HepG2 (cell line): ENCODE data around the gene NPFFR1. TPM values are rescaled to one million over a fixed set of nuclear protein-coding genes. Genes with fewer than 3 reads are reported as not detected.

ENCODE experiments used
- ATAC-seq: fragments of 200-7000 bp; cut with Tn5 transposase; 3 replicates; pipeline ENCODE4 v1.9.1; 2020; ENCODE audit warnings: mild to moderate bottlenecking, moderate library complexity
- BruUV-seq: library from RNA; stranded (reverse); fragments of 400-500 nt; replicated peaks from 2 replicates; lab custom pipeline; 2021; lab: Mats Ljungman, UMichigan
- CTCF ChIA-PET: fragments of 300-600 bp; formaldehyde crosslinking; extraction: SDS; loops from one replicate; lab custom pipeline; 2021; ENCODE audit warnings: low total read pairs, inconsistent platforms, low intra/inter-chr PET ratio; lab: Yijun Ruan, JAX
- POLR2A ChIA-PET: fragments of 350-600 bp; sonication (Branson Sonifier 250); formaldehyde crosslinking; loops from one replicate; lab custom pipeline; 2020; ENCODE audit warnings: antibody characterized with exemption, inconsistent platforms; lab: Yijun Ruan, JAX
- DNase-seq: peaks from one replicate; pipeline ENCODE4 v3.0.0-alpha.2; 2015; ENCODE audit warnings: low spot score
- FAIRE-seq: peaks from 3 replicates; lab custom pipeline; 2011; peaks lifted over from hg19 to GRCh38; lab: Jason Lieb, UNC
- H2AFZ ChIP-seq: one replicate; pipeline ENCODE4 v1.6.1; 2011; ENCODE audit warnings: low read length, inconsistent platforms
- H3K27ac ChIP-seq: fragments of 300-600 bp; 3 replicates; pipeline ENCODE4 v1.8.0; 2011; ENCODE audit warnings: mixed run types, mild to moderate bottlenecking, mixed read lengths, low read length, inconsistent platforms; ENCODE audit not compliant: insufficient read depth; ENCODE audit errors: extremely low read length
- H3K27me3 ChIP-seq, 2 experiments: fragments of 200-600 bp in 1 of 2; 2 replicates in 1 of 2; 3 replicates in 1 of 2; pipeline versions ENCODE4 v1.6.0 to v1.8.0; 2011; ENCODE audit warnings: low read length in 2 of 2, mild to moderate bottlenecking in 2 of 2, moderate library complexity in 2 of 2, inconsistent platforms in 1 of 2; ENCODE audit not compliant: insufficient read depth in 2 of 2, control insufficient read depth in 1 of 2
- H3K36me3 ChIP-seq, 2 experiments: fragments of 200-600 bp in 1 of 2; replicated peaks in 1 of 2; 2 replicates in 1 of 2; 3 replicates in 1 of 2; pipeline versions ENCODE4 v1.5.1 to v1.8.0; 2011; ENCODE audit warnings: low read length in 2 of 2, inconsistent platforms in 1 of 2; ENCODE audit not compliant: insufficient read depth in 2 of 2, control insufficient read depth in 1 of 2
- H3K4me1 ChIP-seq: 2 replicates; pipeline ENCODE4 v1.5.1; 2012; ENCODE audit warnings: low read length, inconsistent platforms; ENCODE audit not compliant: insufficient read depth
- H3K4me2 ChIP-seq: 2 replicates; pipeline ENCODE4 v1.6.0; 2011; ENCODE audit warnings: low read depth, low read length, inconsistent platforms
- H3K4me3 ChIP-seq, 3 experiments: fragments of 200-600 bp in 1 of 3; sonication (generic), shearing (Covaris generic) in 1 of 3; replicated peaks in 1 of 3; 2 replicates each; pipeline ENCODE4 v1.5.1; 2011 to 2016; ENCODE audit warnings: low read length in 3 of 3, inconsistent platforms in 2 of 3, low read depth in 2 of 3, mild to moderate bottlenecking in 2 of 3, control low read depth in 1 of 3, mixed read lengths in 1 of 3; ENCODE audit not compliant: insufficient read depth in 1 of 3
- H3K79me2 ChIP-seq: one replicate; pipeline ENCODE4 v1.6.1; 2011; ENCODE audit warnings: low read length, inconsistent platforms; ENCODE audit not compliant: insufficient read depth
- H3K9ac ChIP-seq: 2 replicates; pipeline ENCODE4 v1.6.0; 2011; ENCODE audit warnings: mild to moderate bottlenecking, low read depth, low read length, inconsistent platforms; ENCODE audit not compliant: insufficient read depth
- H3K9me3 ChIP-seq: 2 replicates; pipeline ENCODE4 v1.5.1; 2012; ENCODE audit warnings: mild to moderate bottlenecking, low read length
- H4K20me1 ChIP-seq: 2 replicates; pipeline ENCODE4 v1.6.0; 2011; ENCODE audit warnings: inconsistent platforms, mild to moderate bottlenecking, low read length, moderate library complexity; ENCODE audit not compliant: insufficient read depth
- BCL6 ChIP-seq: IDR thresholded peaks from 2 replicates; pipeline ENCODE4 v1.6.1; 2016; ENCODE audit warnings: missing genetic modification reagents, missing compliant biosample characterization
- DMAP1 ChIP-seq: IDR thresholded peaks from 2 replicates; pipeline ENCODE4 v1.6.1; 2016
- ERF ChIP-seq: IDR thresholded peaks from 2 replicates; pipeline ENCODE4 v1.6.1; 2018; ENCODE audit warnings: missing biosample characterization, missing genetic modification reagents
- HCFC1 ChIP-seq: fragments of 150-350 bp; IDR thresholded peaks from 2 replicates; pipeline ENCODE4 v1.6.1; 2014; ENCODE audit warnings: low read depth, low read length
- PHF8 ChIP-seq: sonication (generic); formaldehyde crosslinking; IDR thresholded peaks from 2 replicates; pipeline ENCODE4 v1.5.0; 2020; ENCODE audit warnings: missing genetic modification reagents
- RBM39 ChIP-seq: fragments of 200-400 bp; formaldehyde crosslinking; IDR thresholded peaks from one replicate; pipeline ENCODE4 v1.6.1; 2018; ENCODE audit warnings: antibody characterized with exemption, mild to moderate bottlenecking, low read depth, low read length; ENCODE audit not compliant: poor library complexity, severe bottlenecking
- REXO4 ChIP-seq: sonication (generic); formaldehyde crosslinking; IDR thresholded peaks from 2 replicates; pipeline ENCODE4 v1.8.0; 2022; ENCODE audit warnings: missing genetic modification reagents, mild to moderate bottlenecking, borderline replicate concordance
- SNAI1 ChIP-seq: sonication (generic); formaldehyde crosslinking; IDR thresholded peaks from 2 replicates; pipeline ENCODE4 v1.5.0; 2020; ENCODE audit warnings: mild to moderate bottlenecking, missing genetic modification reagents, borderline replicate concordance
- THAP11 ChIP-seq: IDR thresholded peaks from 2 replicates; pipeline ENCODE4 v1.6.1; 2016; ENCODE audit warnings: missing biosample characterization, missing genetic modification reagents
- YY1 ChIP-seq: IDR thresholded peaks from 2 replicates; pipeline ENCODE4 v1.6.1; 2011; ENCODE audit warnings: low read length, low read depth, moderate library complexity, mild to moderate bottlenecking; ENCODE audit not compliant: insufficient read depth, insufficient replicate concordance
- ZBTB40 ChIP-seq, 2 experiments: fragments of 450-650 bp in 1 of 2; sonication (generic) in 1 of 2; formaldehyde crosslinking in 1 of 2; IDR thresholded peaks; 2 replicates each; pipeline versions ENCODE4 v1.6.1 to v1.8.0; 2016 to 2022; ENCODE audit warnings: antibody characterized with exemption in 1 of 2, mild to moderate bottlenecking in 1 of 2, missing genetic modification reagents in 1 of 2
- ZNF12 ChIP-seq: sonication (generic); formaldehyde crosslinking; IDR thresholded peaks from 2 replicates; pipeline ENCODE4 v1.5.0; 2020; ENCODE audit warnings: missing genetic modification reagents
- ZNF138 ChIP-seq: sonication (generic); formaldehyde crosslinking; IDR thresholded peaks from 2 replicates; pipeline ENCODE4 v1.5.0; 2020; ENCODE audit warnings: mild to moderate bottlenecking, low read depth, missing genetic modification reagents
- ZNF556 ChIP-seq: sonication (generic); formaldehyde crosslinking; IDR thresholded peaks from 2 replicates; pipeline ENCODE4 v1.4.0; 2020; ENCODE audit warnings: mild to moderate bottlenecking, missing genetic modification reagents, borderline replicate concordance
- ZNF569 ChIP-seq: sonication (generic); formaldehyde crosslinking; IDR thresholded peaks from 2 replicates; pipeline ENCODE4 v1.5.0; 2020; ENCODE audit warnings: mild to moderate bottlenecking, missing genetic modification reagents, moderate library complexity, borderline replicate concordance
- ZNF576 ChIP-seq: sonication (generic); formaldehyde crosslinking; IDR thresholded peaks from 2 replicates; pipeline ENCODE4 v1.4.0; 2020; ENCODE audit warnings: mild to moderate bottlenecking, missing genetic modification reagents
- ZNF792 ChIP-seq: IDR thresholded peaks from 2 replicates; pipeline ENCODE4 v1.6.1; 2016
- WGBS: methylation state at CpG from one replicate; pipeline ENCODE4 v1.1.6; 2017; ENCODE audit warnings: low lambda C conversion rate; 5-methylcytosine and 5-hydroxymethylcytosine counted together
- in situ Hi-C: cut with HindIII; loops from 2 replicates; pipeline ENCODE4 v1.10.0; 2017; ENCODE audit warnings: low pct_unique_long_range_greater_than_20kb; ENCODE audit not compliant: extremely low pct_ligation_motif_present
- intact Hi-C: fragments of 100-400 bp; cut with micrococcal nuclease; formaldehyde crosslinking; loops from one replicate; pipeline ENCODE4 v1.10.0; 2022; ENCODE audit not compliant: unreplicated experiment
- polyA plus RNA-seq, 8 experiments: library from polyadenylated mRNA; depleted of rRNA in 3 of 8; stranded (reverse) in 7 of 8; unstranded in 1 of 8; fragments of >200 nt; fragmentation: Illumina TruSeq in 4 of 8; extraction: Trizol in 4 of 8; gene quantifications; 2 replicates each; pipeline versions ENCODE4 v1.2.1 to v1.2.3, GENCODE V29; 2011 to 2016; ENCODE audit warnings: low read depth in 4 of 8, missing spikeins in 1 of 8, mixed read lengths in 1 of 8; ENCODE audit not compliant: insufficient read depth in 1 of 8
- total RNA-seq, 5 experiments: library from RNA; depleted of rRNA; stranded (reverse); fragments of >200 nt; fragmentation: Illumina TruSeq; extraction: Trizol; gene quantifications; 2 replicates each; pipeline ENCODE4 v1.2.3, GENCODE V29; 2016; ENCODE audit warnings: low read depth in 1 of 5

Gene NPFFR1
- total and polyA plus RNA-seq, 2 of the 13 experiments (the other 11 are each of a cell fraction or from before 2014, with no cell fraction given): under 0.01 TPM; not detected in 1

GRCh38 chr10:70260259-70260658 is 23.5 kb downstream of the NPFFR1 start:
- 86% methylated on average over 1 of the region's 1 CpG for WGBS
- peaks cover 47% of the 10 kb centered on the region for H3K4me1 ChIP-seq
- ATAC-seq (no peak), FAIRE-seq (no peak), DNase-seq (no peak)
- peaks cover 0 to 8% of the 10 kb centered on the region in 2 experiments; a peak in 3 of 5 replicates for H3K27me3 ChIP-seq
- peaks cover 9% of the 10 kb centered on the region for H3K9me3 ChIP-seq
- CTCF ChIA-PET: no interaction called here
- H3K79me2 ChIP-seq: no peaks in the 10 kb centered on the region
- intact Hi-C loops: no loop called here
- H3K36me3 ChIP-seq: no peaks in the 10 kb centered on the region
- H3K4me3 ChIP-seq: no peak overlapping the region
- no peak overlapping the region for H3K27ac ChIP-seq
- POLR2A ChIA-PET: no interaction called here
- TF ChIP-seq ZNF556 (CRISPR knock-in tag): no peak
- no peak for TF ChIP-seq ZNF138 (CRISPR knock-in tag)
- TF ChIP-seq HCFC1: no peak
- no peak for TF ChIP-seq ZNF792
- no peak for TF ChIP-seq DMAP1 (CRISPR knock-in tag)
- no peak for TF ChIP-seq THAP11
- no peak for TF ChIP-seq ZNF576 (CRISPR knock-in tag)
- TF ChIP-seq REXO4 (CRISPR knock-in tag): no peak
- no peak for TF ChIP-seq SNAI1
- TF ChIP-seq YY1: no peak
- no peak for TF ChIP-seq ZBTB40 (IDR thresholded peaks at IDR 0.05)
- TF ChIP-seq ZBTB40 (CRISPR knock-in tag; IDR thresholded peaks at IDR 0.05): no peak
- no peak for TF ChIP-seq ZNF12 (CRISPR knock-in tag)
- no peak for TF ChIP-seq ZNF569
- no peak for TF ChIP-seq BCL6 (CRISPR knock-in tag)
- TF ChIP-seq PHF8 (CRISPR knock-in tag): no peak
- TF ChIP-seq RBM39: no peak
- no peak for TF ChIP-seq ERF (CRISPR knock-in tag)
- TF ChIP-seq, all 625 proteins: peak for 0
- BruUV-seq: no TSS peak
- Histone ChIP-seq H3K4me2 (no peak overlapping the region), H3K9ac (no peak overlapping the region), H4K20me1 (no peaks in the 10 kb centered on the region), H2AFZ (no peak overlapping the region)
- in situ Hi-C loops: no loop called here
